Measurements from ENCODE around the gene RP9. TPM values are rescaled to one million over a fixed set of nuclear protein-coding genes. Genes with fewer than 3 reads are reported as not detected.

RP9 gene
- total and polyA plus RNA-seq, 9 of the 15 experiments (the other 6 are each of a cell fraction or from before 2014, with no cell fraction given) = 10.7 to 44.8 (median 33.4) TPM

GRCh38 chr7:33062023-33062781 is 47.0 kb downstream of the RP9 start, which contains the start of gene NT5C3A (continued):
- TF ChIP-seq HMGXB4 (CRISPR knock-in tag; IDR thresholded peaks at IDR 0.05) = peak; percentile 31; the same call in 1 of the 2 replicates
- no peak for TF ChIP-seq ZNF655 (CRISPR knock-in tag; IDR thresholded peaks at IDR 0.05)
- TF ChIP-seq SRSF3 (IDR thresholded peaks at IDR 0.05; ENCODE audit: insufficient read depth, low read length) = 0 out of 2 replicates have a peak, but pooled peaks have one; percentile 48
- TF ChIP-seq HNRNPL (IDR thresholded peaks at IDR 0.05; ENCODE audit: low read depth, low read length) = no peak
- TF ChIP-seq ERF (CRISPR knock-in tag; IDR thresholded peaks at IDR 0.05) = no peak
- TF ChIP-seq WHSC1 (IDR thresholded peaks at IDR 0.05; ENCODE audit: low read length) = no peak
- no peak for TF ChIP-seq CEBPZ (IDR thresholded peaks at IDR 0.05; ENCODE audit: borderline replicate concordance, low read depth, low read length)
- TF ChIP-seq ZBTB5 (IDR thresholded peaks at IDR 0.05) = no peak
- no peak for TF ChIP-seq ZNF133 (CRISPR knock-in tag; IDR thresholded peaks at IDR 0.05)
- peak; percentile 39; the same call in 1 of the 2 replicates for TF ChIP-seq ZBTB17 (CRISPR knock-in tag; IDR thresholded peaks at IDR 0.05)
- TF ChIP-seq SNAPC5 (CRISPR knock-in tag; IDR thresholded peaks at IDR 0.05) = no peak
- peak; percentile 5 for TF ChIP-seq NEUROD1 (IDR thresholded peaks at IDR 0.05; ENCODE audit: borderline replicate concordance, low read depth, low read length, partially characterized antibody)
- TF ChIP-seq FUS (optimal IDR thresholded peaks at IDR 0.05; ENCODE audit: low read depth, low read length) = no peak
- TF ChIP-seq ATF1 (CRISPR knock-in tag; IDR thresholded peaks at IDR 0.05) = no peak
- TF ChIP-seq ATF1 (tag; IDR thresholded peaks at IDR 0.05) = peak; percentile 68
- TF ChIP-seq ZFP1 (CRISPR knock-in tag; IDR thresholded peaks at IDR 0.05) = no peak
- 0 out of 2 replicates have a peak, but pooled peaks have one; percentile 34 for TF ChIP-seq RBM14 (IDR thresholded peaks at IDR 0.05; ENCODE audit: borderline replicate concordance, insufficient read depth, low read depth, low read length)
- TF ChIP-seq ETV5 (CRISPR knock-in tag; IDR thresholded peaks at IDR 0.05; ENCODE audit: low read depth) = no peak; the same call in 1 of the 2 replicates
- TF ChIP-seq ZSCAN29 (IDR thresholded peaks at IDR 0.05) = peak; percentile 98
- TF ChIP-seq PHF21A (IDR thresholded peaks at IDR 0.05; ENCODE audit: borderline replicate concordance, low read depth) = no peak
